HG03520 (cell line): Measurements from ENCODE around the gene PAX5.
"Not testable (repeated sequence)": the region's sequence is repeated elsewhere in the genome, so short reads cannot be mapped to it uniquely, and the experiment has no call there.

ENCODE experiments used
- ATAC-seq: cut with Tn5 transposase; IDR thresholded peaks from one replicate; pipeline ENCODE4 v1.9.1; 2021; ENCODE audit warnings: mild to moderate bottlenecking, moderate library complexity; ENCODE audit not compliant: unreplicated experiment

PAX5 gene

GRCh38 chr9:36888551-36888950 is 145.5 kb downstream of the PAX5 start:
- ATAC-seq: no peak

- no peak for ATAC-seq
These were observed 149.3 kb downstream of the PAX5 start for GRCh38 chr9:36884721-36885120.

GRCh38 chr9:36882594-36882993 is 151.5 kb downstream of the PAX5 start:
- ATAC-seq: no peak

GRCh38 chr9:36881743-36882441 is 152.2 kb downstream of the PAX5 start:
- no peak for ATAC-seq

- ATAC-seq: no peak
These were observed 152.8 kb downstream of the PAX5 start for GRCh38 chr9:36881316-36881715.

- ATAC-seq: no peak
These were observed 154.0 kb downstream of the PAX5 start for GRCh38 chr9:36880075-36880474.

- peak; percentile 70 for ATAC-seq
These were observed 154.8 kb downstream of the PAX5 start for GRCh38 chr9:36878986-36879982.

- ATAC-seq: no peak
These were observed 156.8 kb downstream of the PAX5 start for GRCh38 chr9:36877239-36877638.

- ATAC-seq: no peak
These were observed 158.0 kb downstream of the PAX5 start for GRCh38 chr9:36876056-36876455.

- no peak for ATAC-seq
These were observed 159.1 kb downstream of the PAX5 start for GRCh38 chr9:36874921-36875320.

GRCh38 chr9:36874261-36874660 is 159.8 kb downstream of the PAX5 start:
- no peak for ATAC-seq

GRCh38 chr9:36873247-36873875 is 160.7 kb downstream of the PAX5 start:
- no peak for ATAC-seq

GRCh38 chr9:36872641-36873040 is 161.4 kb downstream of the PAX5 start:
- ATAC-seq: no peak

GRCh38 chr9:36871606-36872005 is 162.5 kb downstream of the PAX5 start:
- ATAC-seq: no peak

GRCh38 chr9:36870960-36871359 is 163.1 kb downstream of the PAX5 start:
- no peak for ATAC-seq

- not testable (repeated sequence) for ATAC-seq
These were observed 164.5 kb downstream of the PAX5 start for GRCh38 chr9:36869605-36870004.

GRCh38 chr9:36868586-36869282 is 165.3 kb downstream of the PAX5 start:
- ATAC-seq: no peak

GRCh38 chr9:36867672-36868471 is 166.2 kb downstream of the PAX5 start:
- ATAC-seq: no peak

- no peak for ATAC-seq
These were observed 166.8 kb downstream of the PAX5 start for GRCh38 chr9:36867241-36867640.

GRCh38 chr9:36866840-36867239 is 167.2 kb downstream of the PAX5 start:
- no peak for ATAC-seq
